Measurements from ENCODE around the gene POU2F1. TPM values are rescaled to one million over a fixed set of nuclear protein-coding genes. Genes with fewer than 3 reads are reported as not detected.
A peak's percentile ranks its signal among the peaks of the same experiment; 100 is the strongest.

The POU2F1 gene
- total RNA-seq, 1 experiment from 2014 or later: 25.0 TPM

DNA sequence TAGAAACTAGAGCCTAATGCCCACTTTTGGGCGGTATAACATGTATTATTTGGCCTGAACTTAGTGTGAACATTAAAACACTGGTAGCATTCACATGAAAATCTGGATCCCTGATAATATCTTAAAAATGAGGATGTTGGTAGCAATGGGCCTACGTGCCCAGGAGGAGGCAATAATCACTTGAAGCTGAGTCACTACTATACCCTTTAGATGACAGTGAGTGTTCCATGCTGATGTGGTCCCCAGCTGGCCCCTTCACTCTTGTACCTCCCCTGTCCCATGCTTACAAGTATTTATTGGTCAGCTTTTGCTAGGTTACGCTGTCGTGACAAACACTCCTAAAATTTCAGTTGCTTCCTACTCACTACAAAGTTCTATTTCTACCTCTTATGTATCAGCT lies 23.0 kb upstream of the POU2F1 start:
- no peak overlapping the region for H3K4me3 ChIP-seq (ENCODE audit: low read depth, low read length, poor library complexity, severe bottlenecking)
- no peak overlapping the region for H3K27ac ChIP-seq (ENCODE audit: low read depth, low read length, poor library complexity, severe bottlenecking)
- no peaks in the 10 kb centered on the region for H3K27me3 ChIP-seq (replicated peaks; ENCODE audit: insufficient read depth, low read depth, low read length, poor library complexity)
- TF ChIP-seq, protein P1, sequence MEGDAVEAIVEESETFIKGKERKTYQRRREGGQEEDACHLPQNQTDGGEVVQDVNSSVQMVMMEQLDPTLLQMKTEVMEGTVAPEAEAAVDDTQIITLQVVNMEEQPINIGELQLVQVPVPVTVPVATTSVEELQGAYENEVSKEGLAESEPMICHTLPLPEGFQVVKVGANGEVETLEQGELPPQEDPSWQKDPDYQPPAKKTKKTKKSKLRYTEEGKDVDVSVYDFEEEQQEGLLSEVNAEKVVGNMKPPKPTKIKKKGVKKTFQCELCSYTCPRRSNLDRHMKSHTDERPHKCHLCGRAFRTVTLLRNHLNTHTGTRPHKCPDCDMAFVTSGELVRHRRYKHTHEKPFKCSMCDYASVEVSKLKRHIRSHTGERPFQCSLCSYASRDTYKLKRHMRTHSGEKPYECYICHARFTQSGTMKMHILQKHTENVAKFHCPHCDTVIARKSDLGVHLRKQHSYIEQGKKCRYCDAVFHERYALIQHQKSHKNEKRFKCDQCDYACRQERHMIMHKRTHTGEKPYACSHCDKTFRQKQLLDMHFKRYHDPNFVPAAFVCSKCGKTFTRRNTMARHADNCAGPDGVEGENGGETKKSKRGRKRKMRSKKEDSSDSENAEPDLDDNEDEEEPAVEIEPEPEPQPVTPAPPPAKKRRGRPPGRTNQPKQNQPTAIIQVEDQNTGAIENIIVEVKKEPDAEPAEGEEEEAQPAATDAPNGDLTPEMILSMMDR (conservative IDR thresholded peaks at IDR 0.05; ENCODE audit: low read depth, low read length): 0 out of 2 replicates have a peak, but pooled peaks have one; percentile 21
- no peak for TF ChIP-seq EZH2 (IDR thresholded peaks at IDR 0.05; ENCODE audit: borderline replicate concordance, low read depth, low read length, poor library complexity, severe bottlenecking)
- CTCF ChIA-PET: no interaction called here
- H3K36me3 ChIP-seq (ENCODE audit: insufficient read depth, low read length, poor library complexity, severe bottlenecking): no peaks in the 10 kb centered on the region
- H3K4me1 ChIP-seq (ENCODE audit: insufficient read depth, low read length, poor library complexity, severe bottlenecking): peaks cover 26% of the 10 kb centered on the region
- intact Hi-C loops (cut with micrococcal nuclease; ENCODE audit: unreplicated experiment): no loop called here
- no TSS peak for BruUV-seq (replicated peaks)
- H3K9me3 ChIP-seq (ENCODE audit: low read depth, low read length, poor library complexity, severe bottlenecking): no peaks in the 10 kb centered on the region
- no peak for DNase-seq (ENCODE audit: low spot score)
- POLR2A ChIA-PET (ENCODE audit: low non-redundant PET): no interaction called here

DNA sequence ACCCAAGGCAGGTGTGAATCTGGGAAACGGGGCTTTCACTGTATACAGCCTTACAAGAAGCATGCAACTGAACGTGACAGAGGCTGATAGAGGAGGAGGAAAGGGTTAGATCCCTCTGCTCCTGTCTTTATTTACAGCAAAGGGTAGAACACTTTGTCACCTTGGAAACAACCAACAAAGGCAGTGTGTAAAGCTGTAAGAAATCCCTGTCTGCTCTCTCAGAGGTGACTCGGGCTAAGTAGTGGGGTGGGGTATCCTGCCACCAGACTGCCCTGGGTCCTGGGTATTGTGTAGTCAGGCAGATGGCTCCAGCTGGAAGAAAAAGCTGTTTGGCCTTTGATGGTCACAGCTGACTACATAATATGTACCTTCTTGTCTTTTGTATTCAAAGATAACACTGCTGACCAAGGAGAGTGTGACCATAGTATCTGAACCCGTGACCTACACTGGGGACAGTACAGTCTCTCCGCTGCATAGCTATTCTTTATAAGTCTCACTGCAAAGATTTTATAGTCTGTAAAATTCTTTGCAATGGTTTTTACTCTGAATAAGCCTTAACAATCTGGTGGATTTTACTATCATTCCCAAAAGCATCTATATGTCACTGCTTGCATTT lies 22.1 kb upstream of the POU2F1 start:
- no peaks in the 10 kb centered on the region for H3K27me3 ChIP-seq (replicated peaks; ENCODE audit: insufficient read depth, low read depth, low read length, poor library complexity)
- no peak overlapping the region for H3K4me3 ChIP-seq (ENCODE audit: low read depth, low read length, poor library complexity, severe bottlenecking)
- TF ChIP-seq, protein P1 (conservative IDR thresholded peaks at IDR 0.05; ENCODE audit: low read depth, low read length): no peak
- no peak for TF ChIP-seq EZH2 (IDR thresholded peaks at IDR 0.05; ENCODE audit: borderline replicate concordance, low read depth, low read length, poor library complexity, severe bottlenecking)
- CTCF ChIA-PET: interaction anchor here (0.6 kb wide), 1 partner anchor 300 kb away, joined by 3 read pairs; no protein-coding TSS in a partner anchor
- POLR2A ChIA-PET (ENCODE audit: low non-redundant PET): no interaction called here
- H3K4me1 ChIP-seq (ENCODE audit: insufficient read depth, low read length, poor library complexity, severe bottlenecking): peaks cover 29% of the 10 kb centered on the region
- BruUV-seq (replicated peaks): no TSS peak
- DNase-seq (ENCODE audit: low spot score): no peak
- intact Hi-C loops (cut with micrococcal nuclease; ENCODE audit: unreplicated experiment): no loop called here
- no peaks in the 10 kb centered on the region for H3K36me3 ChIP-seq (ENCODE audit: insufficient read depth, low read length, poor library complexity, severe bottlenecking)
- no peaks in the 10 kb centered on the region for H3K9me3 ChIP-seq (ENCODE audit: low read depth, low read length, poor library complexity, severe bottlenecking)
- no peak overlapping the region for H3K27ac ChIP-seq (ENCODE audit: low read depth, low read length, poor library complexity, severe bottlenecking)

DNA sequence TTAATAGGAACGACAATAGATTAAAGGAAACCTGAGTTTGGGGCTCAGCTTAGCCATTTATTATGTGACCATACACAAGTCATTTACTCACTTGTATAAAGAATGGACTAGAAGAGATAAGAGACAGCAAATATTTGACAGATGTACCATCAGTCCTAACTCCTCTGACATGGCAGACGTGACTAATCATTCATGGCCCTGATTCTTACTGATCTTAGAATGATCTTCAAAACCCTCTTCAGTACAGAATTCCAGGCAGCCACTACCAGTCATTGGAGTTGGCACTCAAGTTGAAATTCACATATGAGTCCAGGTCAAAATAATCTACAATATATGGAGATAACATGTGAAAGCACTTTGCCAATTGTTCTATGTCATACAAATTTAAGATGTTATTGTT lies 21.0 kb upstream of the POU2F1 start:
- intact Hi-C loops (cut with micrococcal nuclease; ENCODE audit: unreplicated experiment): no loop called here
- ChIA-PET CTCF (interaction anchor here (0.6 kb wide), 1 partner anchor 301 kb away, joined by 3 read pairs; no protein-coding TSS in a partner anchor), POLR2A (ENCODE audit: low non-redundant PET) (no interaction called here)
- DNase-seq (ENCODE audit: low spot score): no peak
- Histone ChIP-seq H3K4me1 (ENCODE audit: insufficient read depth, low read length, poor library complexity, severe bottlenecking) (peaks cover 29% of the 10 kb centered on the region), H3K4me3 (ENCODE audit: low read depth, low read length, poor library complexity, severe bottlenecking) (no peak overlapping the region), H3K27ac (ENCODE audit: low read depth, low read length, poor library complexity, severe bottlenecking) (no peak overlapping the region), H3K27me3 (replicated peaks; ENCODE audit: insufficient read depth, low read depth, low read length, poor library complexity) (no peaks in the 10 kb centered on the region), H3K9me3 (ENCODE audit: low read depth, low read length, poor library complexity, severe bottlenecking) (no peaks in the 10 kb centered on the region), H3K36me3 (ENCODE audit: insufficient read depth, low read length, poor library complexity, severe bottlenecking) (no peaks in the 10 kb centered on the region)
- no TSS peak for BruUV-seq (replicated peaks)
- no peak for TF ChIP-seq EZH2 (IDR thresholded peaks at IDR 0.05; ENCODE audit: borderline replicate concordance, low read depth, low read length, poor library complexity, severe bottlenecking)
- TF ChIP-seq, protein P1 (conservative IDR thresholded peaks at IDR 0.05; ENCODE audit: low read depth, low read length): no peak
